ENCODE results near the gene RBM20. TPM values are rescaled to one million over a fixed set of nuclear protein-coding genes. Genes with fewer than 3 reads are reported as not detected.
"Not testable (repeated sequence)": the region's sequence is repeated elsewhere in the genome, so short reads cannot be mapped to it uniquely, and the experiment has no call there.

Gene RBM20
- polyA plus RNA-seq, 3 donors, result 4.9 to 7.9 (median 6.1) TPM

DNA sequence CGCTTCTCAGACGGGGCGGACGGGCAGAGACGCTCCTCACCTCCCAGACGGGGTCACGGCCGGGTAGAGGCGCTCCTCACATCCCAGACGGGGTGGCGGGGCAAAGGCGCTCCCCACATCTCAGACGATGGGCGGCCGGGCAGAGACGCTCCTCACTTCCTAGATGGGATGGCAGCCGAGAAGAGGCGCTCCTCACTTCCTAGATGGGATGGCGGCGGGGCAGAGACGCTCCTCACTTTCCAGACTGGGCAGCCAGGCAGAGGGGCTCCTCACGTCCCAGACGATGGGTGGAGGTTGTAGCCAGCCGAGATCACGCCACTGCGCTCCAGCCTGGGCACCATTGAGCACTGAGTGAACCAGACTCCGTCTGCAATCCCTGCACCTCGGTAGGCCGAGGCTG, 123.5 kb downstream of the RBM20 start:
- DNase-seq (ENCODE audit: extremely low read depth in 1 of 11, low read depth in 9 of 11, low spot score in 4 of 11), result not testable (repeated sequence)

DNA sequence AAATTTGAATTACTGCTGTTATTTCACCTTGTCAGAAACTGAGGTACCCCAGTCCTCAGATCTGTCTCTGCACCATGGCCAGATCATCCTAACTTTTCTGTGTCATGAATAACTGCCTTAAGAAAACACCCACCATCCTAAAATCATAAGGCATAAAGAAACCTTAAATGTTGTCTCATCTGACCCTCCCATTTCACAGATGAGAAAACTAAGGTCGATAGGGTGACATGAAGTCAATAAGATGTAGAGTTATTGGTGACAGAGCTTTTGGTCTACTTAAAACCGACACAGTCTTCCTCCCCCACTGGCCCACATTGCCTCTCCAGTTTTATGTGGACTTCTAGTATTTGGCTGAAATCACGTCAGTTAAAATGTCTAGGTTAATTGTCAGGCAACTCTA, 126.1 kb downstream of the RBM20 start:
- no peak for DNase-seq (ENCODE audit: extremely low read depth in 1 of 11, low read depth in 9 of 11, low spot score in 4 of 11)

DNA sequence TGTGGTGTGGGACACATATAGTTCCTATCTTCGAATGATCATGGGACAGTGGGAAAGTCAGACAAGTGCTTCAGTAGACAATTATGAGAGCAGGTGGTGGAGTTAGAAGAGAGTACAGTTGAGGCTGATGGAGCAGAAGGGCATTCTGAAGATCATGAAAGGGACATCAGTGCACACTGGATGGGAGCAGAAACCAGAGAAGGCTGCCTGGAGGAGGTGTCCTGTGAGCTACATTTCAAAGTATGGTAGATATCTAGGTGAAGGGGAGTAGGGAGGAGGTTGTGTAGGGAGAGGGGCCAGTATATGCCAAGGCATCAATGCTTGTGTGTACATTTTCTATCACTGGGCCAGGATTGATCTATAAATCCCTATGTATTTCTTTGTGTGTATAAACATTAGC, 127.3 kb downstream of the RBM20 start:
- DNase-seq (ENCODE audit: extremely low read depth in 1 of 11, low read depth in 9 of 11, low spot score in 4 of 11), result no peak

DNA sequence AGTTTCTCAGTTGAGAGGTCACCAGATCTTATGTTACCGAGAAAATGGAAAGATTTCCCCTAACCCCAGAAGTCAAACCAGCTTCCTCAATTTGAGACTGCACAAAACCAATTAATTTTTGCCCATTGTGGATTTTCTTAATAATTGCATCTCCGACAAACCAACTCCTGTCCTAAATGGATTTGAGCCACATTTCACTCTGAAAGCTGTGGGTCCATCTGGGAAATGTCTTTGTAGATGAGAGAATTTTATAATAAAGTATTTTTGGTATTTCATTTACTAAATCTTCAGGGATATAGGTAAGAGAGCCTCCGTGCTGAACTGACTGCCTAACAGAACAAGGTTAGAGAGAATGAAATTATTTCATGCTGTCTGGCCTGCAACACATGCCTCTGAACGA, 127.9 kb downstream of the RBM20 start:
- no peak for DNase-seq (ENCODE audit: extremely low read depth in 1 of 11, low read depth in 9 of 11, low spot score in 4 of 11)

DNA sequence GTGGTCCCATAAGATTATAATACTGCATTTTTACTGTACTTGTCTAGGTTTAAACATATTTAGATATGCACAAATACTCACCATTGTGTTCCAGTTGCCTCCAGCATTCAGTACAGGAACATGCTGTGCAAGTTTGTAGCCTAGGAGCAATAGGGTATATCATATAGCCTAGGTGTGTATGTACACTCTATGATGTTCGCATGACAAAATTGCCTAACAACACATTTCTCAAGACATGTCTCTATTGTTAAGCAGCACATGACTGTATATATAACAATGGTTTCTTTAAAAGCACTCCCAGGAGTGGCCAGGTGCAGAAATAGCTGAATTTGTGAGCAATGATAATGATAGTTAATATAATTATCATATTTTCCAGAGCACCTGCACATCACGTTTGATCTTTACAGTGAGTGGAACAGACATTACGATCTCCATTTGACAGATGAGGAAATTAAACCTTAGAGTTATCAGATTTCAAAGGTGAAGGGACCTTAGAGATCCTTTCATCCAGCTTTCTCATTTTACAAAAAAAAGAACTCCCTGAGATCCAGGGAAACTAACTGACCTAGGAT, 128.4 kb downstream of the RBM20 start:
- DNase-seq (ENCODE audit: extremely low read depth in 1 of 11, low read depth in 9 of 11, low spot score in 4 of 11), result no peak

DNA sequence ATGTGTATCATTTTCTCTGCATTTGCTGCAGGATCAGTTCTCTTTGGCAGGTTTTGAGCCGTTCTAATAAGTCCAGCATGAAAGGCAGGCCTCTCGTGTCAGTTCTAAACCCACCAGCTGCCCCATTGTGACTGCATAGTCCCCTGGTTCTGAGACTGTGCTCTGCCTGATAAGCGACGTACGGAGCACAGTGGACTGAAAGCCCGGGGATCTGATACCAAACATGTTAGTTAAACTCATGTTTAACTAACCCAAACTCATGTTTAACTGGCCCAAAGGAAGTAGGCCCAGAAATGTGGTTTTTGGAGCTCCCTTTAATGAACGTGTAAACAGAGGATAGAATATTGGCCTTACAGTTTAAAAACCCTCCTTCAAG, 129.5 kb downstream of the RBM20 start:
- DNase-seq (ENCODE audit: extremely low read depth in 1 of 11, low read depth in 9 of 11, low spot score in 4 of 11), result no peak

DNA sequence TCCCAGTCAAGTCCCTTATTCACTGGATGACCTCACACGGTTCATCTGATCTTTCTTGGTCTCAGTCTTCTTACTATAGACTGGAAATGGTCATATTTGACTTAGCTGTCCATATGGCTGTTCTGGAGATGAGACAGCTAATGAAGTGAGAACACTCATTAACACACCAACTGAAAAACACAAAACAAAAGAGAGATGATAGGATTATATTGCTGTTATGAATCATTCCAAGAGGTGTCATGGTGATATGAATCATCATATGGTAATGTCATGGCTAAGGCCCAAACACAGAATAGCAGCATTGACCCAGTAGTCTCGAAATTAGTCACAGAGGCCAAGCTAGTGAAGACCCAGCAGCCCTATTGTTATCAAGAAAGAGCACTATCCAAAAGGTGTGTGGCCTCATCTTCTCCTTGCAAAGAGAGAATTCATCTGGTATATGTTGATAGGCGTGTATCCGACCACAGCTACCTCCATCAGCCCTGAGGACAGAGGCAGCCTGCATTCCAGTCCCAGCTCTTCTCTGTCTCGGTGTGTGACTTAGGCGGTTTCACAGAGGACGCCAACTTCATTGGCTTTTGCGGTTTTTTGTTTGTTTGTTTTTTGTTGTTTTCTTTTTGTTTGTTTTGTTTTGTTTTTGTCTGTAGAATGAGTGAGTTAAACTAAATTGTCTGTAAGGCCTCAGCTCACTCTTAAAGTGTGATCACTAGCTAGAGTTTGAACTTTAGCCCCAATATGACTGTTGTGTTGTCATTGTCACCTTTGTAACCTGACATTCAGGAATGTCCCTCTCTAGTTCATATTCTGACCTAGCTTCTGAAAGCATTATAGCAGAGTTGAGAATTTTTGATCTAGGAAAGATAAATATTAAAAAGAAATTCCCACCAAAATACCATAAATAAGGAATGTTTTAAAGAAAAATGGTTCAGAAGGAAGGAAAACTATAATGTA, 130.2 kb downstream of the RBM20 start:
- no peak for DNase-seq (ENCODE audit: extremely low read depth in 1 of 11, low read depth in 9 of 11, low spot score in 4 of 11)

DNA sequence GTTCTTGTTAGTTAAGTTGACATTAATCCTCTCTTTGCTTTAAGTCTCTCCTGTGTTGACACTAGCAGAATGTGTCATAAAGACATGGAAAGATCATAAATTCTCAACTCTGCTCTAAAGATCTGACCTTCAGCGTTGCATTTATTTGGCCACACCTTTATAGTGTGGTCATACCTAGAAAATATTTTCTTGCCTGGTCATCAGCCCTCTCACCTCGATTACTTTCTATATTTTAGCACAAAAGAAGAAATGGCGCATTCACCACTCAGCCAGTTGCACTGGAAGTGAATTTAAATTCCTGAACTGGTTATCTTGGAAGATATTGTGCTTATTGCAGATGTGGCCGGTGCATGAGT, 130.9 kb downstream of the RBM20 start:
- no peak for DNase-seq (ENCODE audit: extremely low read depth in 1 of 11, low read depth in 9 of 11, low spot score in 4 of 11)

DNA sequence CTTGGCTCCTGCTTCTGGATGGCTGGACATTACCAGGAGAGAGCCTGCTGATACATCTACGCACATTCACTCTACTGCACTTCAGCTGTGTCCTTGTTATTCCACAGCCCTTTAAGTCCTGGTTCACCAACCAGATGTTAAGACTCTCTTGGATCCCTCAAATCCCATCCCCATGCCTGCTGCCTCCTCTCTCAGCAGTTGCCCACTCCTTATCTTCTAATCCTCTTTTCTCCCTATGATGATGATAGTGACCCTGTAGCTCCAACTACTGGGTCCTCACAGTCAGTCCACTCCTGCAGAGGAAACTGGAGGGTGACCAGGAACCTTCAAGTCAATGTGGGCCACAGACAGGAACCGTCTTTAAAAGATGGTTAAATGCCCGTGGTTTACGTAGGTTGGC, 131.3 kb downstream of the RBM20 start:
- no peak for DNase-seq (ENCODE audit: extremely low read depth in 1 of 11, low read depth in 9 of 11, low spot score in 4 of 11)

DNA sequence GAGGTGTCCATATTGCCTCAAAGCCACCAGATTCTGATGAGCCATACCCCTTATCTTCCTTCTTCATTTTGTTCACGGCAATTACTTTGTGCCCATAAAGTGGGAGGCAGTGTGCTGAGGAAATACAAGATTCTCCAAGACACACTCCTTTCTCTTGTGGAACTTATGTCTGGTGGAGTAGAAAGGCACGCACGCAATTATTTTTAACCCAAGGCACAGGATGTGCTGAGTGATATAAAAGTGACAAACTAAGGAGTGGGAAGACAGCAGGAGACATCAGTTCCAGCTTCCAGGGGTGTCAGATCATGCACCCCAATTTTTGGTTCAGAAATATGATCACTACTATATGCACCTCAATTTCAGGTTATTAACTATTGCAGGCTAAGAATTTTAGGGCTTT, 132.9 kb downstream of the RBM20 start:
- no peak for DNase-seq (ENCODE audit: extremely low read depth in 1 of 11, low read depth in 9 of 11, low spot score in 4 of 11)

DNA sequence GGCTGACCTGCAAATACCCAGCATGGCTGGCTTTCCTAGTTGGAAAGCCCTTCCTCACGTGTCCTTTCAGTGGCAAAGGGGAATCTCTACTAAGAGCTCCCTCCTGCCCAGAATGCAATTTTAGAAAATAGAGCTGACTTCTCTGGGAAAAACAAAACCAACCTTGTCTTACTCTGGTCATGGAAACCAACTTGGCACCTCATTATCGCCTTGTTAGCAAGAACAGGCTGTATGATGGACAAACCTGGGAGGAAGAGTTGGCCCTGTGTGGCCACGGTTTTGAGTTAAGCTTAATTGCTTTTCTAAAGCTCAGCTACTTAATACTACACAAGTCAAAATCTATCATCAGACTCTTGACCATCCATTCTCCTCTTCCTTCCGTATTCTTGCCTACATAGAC, 133.5 kb downstream of the RBM20 start:
- no peak for DNase-seq (ENCODE audit: extremely low read depth in 1 of 11, low read depth in 9 of 11, low spot score in 4 of 11)

DNA sequence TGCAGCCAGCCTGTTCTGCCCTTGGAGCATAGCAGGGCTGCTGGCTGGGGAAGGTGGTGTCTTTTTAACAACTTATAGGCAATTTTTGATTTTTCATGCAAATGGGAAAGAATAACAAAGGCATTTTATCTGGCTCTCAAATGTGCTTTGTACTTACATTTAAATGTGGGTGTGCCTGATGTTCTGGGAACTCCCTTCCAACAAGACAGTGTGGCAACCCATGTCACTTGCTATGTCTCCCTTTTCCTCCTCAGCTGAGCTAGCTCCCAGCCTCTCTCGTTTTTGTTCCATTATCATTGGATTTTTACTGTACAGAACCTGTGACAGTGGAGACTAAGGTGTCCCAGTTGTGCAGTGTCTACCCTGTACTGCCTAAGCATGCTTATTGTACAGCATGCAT, 134.1 kb downstream of the RBM20 start:
- DNase-seq (ENCODE audit: extremely low read depth in 1 of 11, low read depth in 9 of 11, low spot score in 4 of 11), result no peak

DNA sequence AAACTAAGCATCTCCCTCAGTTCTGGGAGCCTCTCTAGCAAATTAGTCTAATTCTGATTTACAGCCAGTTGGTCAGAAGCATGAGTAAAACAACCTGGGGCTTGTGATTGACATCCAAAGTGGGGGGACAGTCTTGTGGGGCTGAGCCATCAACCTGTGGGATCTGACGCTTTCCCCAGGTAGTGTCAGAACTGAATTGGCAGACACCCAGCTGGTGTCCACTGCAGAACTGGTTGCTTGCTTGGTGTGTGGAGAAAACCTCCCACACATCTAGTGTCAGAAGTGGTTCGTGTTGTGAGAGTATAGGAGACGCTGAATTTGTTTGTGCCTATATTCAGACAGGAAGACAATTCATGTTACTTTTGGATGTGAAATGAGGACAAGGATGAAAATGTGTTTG, 135.4 kb downstream of the RBM20 start:
- no peak for DNase-seq (ENCODE audit: extremely low read depth in 1 of 11, low read depth in 9 of 11, low spot score in 4 of 11)

DNA sequence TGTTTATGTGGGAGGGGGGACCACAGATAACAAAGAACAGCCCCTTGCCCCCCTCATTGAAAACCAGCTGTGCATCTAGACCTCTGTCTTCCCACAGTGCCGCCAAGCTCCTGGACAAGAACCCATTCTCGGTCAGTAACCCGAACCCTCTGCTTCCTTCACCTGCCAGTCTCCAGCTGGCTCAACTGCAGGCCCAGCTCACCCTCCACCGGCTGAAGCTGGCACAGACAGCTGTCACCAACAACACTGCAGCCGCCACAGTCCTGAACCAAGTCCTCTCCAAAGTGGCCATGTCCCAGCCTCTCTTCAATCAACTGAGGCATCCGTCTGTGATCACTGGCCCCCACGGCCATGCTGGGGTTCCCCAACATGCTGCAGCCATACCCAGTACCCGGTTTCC, 136.6 kb downstream of the RBM20 start:
- DNase-seq (ENCODE audit: extremely low read depth in 1 of 11, low read depth in 9 of 11, low spot score in 4 of 11), result no peak

DNA sequence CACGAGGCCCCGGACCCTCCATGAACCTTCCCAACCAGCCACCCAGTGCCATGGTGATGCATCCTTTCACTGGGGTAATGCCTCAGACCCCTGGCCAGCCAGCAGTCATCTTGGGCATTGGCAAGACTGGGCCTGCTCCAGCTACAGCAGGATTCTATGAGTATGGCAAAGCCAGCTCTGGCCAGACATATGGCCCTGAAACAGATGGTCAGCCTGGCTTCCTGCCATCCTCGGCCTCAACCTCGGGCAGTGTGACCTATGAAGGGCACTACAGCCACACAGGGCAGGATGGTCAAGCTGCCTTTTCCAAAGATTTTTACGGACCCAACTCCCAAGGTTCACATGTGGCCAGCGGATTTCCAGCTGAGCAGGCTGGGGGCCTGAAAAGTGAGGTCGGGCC, 137.0 kb downstream of the RBM20 start:
- DNase-seq (ENCODE audit: extremely low read depth in 1 of 11, low read depth in 9 of 11, low spot score in 4 of 11), result no peak

DNA sequence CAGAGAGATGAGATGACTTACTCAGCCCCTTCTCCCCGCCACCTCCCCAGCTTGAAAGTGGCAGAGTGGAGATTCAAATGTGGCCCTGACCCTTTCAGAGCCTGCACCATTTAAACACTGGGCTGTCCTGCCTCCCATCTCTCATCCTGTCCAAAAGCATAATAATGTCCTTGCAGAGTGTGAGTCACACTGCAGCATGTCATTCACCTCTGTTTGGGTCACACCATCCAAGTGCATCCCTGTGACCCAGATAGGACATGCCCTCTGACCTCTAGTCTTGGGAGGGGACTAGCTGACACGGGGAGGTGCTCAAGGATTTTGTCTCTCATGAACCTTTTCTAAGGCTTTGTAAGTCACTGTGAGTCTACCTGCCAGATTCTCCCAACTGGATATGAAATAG, 138.5 kb downstream of the RBM20 start:
- no peak for DNase-seq (ENCODE audit: extremely low read depth in 1 of 11, low read depth in 9 of 11, low spot score in 4 of 11)

DNA sequence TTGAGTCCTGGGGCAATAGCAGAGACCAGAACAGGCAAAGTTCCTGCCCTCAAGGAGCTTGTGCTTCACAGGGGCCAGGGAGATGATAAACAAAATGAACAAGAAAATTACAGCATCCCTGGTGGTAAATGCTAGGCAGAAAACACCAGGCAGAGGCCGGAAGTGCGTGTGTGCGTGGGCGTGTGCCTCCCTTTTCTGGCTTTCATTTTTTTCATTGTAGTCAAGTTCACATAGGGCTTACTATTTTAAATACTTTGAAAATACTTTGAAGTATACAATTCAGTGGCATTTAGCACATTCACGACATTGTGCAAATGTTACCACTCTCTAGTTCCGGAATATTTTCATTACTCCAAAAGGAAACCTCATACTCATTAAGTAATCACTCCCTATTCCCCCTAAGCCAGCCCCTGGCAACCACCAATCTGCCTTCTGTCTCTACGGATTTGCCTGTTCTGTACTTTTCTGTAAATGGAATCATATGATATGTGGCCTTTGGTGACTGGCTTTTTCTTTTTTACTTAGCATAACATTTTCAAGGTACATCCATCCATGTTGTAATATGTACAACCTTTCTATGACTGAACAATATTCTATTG, 139.5 kb downstream of the RBM20 start:
- no peak for DNase-seq (ENCODE audit: extremely low read depth in 1 of 11, low read depth in 9 of 11, low spot score in 4 of 11)

DNA sequence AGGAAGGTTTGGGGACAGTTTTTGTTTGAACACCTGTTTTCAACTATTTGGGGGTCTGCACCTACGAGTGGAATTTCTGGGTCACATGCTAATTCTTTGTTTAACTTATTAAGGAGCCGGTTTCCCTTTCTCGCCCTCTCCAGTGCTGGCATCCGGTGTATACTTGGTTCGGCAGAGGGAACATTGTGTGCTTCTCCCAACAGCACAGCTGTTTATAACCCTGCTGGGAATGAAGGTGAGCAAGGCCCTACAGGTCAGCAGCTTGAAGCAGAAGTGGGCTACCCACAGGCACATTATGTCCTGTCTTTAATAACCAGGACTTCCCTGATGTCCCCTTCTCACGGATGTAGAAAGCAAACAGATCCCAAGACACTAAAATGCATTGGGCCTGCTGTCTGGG, 140.1 kb downstream of the RBM20 start:
- no peak for DNase-seq (ENCODE audit: extremely low read depth in 1 of 11, low read depth in 9 of 11, low spot score in 4 of 11)

DNA sequence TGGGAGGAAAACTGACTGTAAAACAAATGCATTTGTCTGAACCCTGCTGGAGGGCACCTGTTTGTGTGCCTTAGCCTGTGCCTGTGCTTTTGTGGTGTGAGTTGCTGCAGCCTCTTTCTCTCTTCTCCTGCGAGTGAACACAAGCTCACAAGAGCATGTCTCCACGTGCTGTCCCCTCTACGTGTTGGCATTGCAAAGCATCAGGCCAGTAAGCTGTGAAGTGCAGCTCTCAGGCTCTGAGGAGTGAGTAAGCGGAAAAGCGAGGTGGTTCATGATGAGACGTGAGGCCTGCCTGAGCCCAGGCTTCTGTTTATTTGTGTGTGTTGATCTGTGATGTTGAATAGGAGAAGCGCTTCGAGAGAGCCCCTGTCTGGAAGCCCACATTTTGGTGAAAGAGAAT, 142.0 kb downstream of the RBM20 start:
- DNase-seq (ENCODE audit: extremely low read depth in 1 of 11, low read depth in 9 of 11, low spot score in 4 of 11), result no peak

DNA sequence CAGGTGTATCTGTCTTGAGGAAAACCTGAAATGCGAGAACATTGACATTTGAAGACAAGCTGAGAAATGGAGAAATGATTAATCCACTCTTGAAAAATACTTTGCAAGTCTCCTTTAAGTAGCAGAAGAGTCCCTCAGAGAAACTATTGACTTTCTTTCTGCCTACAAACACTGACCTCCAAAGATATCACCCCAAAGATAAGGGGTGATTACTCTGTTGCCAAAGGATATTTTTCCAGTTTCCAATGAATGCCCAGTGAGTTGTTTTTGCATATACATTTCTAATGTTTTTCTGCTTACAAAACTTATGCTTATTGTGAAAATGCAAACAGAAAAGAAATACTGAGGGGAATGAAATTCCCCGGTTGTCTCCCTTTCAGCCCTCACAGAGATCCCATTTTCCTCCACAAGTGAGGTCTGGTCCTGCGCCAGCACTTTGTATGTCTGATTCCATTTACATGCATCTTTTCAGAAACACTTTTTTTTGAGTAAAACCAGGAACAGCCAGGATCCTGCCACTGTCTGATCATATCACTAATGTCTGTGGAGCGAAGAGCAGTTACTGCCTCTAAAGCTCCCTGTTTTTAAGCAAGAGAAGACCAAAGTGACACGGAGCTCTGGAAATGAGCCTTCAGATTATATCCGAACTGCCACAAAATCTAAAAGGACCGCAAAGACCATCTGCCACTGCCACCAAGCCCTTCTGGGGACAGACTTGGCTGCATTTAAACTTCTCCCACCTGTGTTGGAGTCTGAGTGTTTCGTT, 144.7 kb downstream of the RBM20 start:
- DNase-seq (ENCODE audit: extremely low read depth in 1 of 11, low read depth in 9 of 11, low spot score in 4 of 11), result no peak

Data from renal cortex interstitium (tissue), 11 donors.